ENCODE results near the gene TMEM97. TPM values are rescaled to one million over a fixed set of nuclear protein-coding genes. Genes with fewer than 3 reads are reported as not detected.

Gene TMEM97
- total RNA-seq, 2 donors from 2014 or later = 72.1 to 80.7 TPM

DNA sequence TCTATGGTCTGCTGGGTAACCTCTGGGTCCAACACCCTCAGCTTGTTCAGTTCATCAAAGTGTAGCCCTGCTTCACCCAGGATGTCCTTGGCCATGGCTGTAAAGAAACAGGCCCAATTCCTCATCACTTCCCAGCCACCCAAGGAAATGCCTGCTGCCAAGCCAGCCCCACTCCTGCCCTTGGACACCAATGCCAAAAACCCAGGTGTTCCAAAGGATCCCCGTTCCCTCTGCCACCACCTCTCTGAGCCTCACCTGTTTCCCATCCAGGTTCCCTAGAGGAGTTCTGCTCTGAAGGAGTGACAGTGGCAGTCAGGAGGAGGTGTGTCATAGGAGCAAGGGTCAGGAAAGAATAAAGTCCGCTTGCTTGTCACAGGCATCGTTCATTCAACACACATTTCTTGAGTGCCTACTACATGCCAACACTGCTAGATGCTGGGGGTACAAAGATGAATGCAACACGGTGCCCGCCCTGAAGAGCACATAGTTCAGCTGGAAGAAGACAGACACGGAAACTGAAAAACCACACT is 13.0 kb downstream of the TMEM97 start:
- no peak overlapping the region for H3K27ac Mint-ChIP-seq

DNA sequence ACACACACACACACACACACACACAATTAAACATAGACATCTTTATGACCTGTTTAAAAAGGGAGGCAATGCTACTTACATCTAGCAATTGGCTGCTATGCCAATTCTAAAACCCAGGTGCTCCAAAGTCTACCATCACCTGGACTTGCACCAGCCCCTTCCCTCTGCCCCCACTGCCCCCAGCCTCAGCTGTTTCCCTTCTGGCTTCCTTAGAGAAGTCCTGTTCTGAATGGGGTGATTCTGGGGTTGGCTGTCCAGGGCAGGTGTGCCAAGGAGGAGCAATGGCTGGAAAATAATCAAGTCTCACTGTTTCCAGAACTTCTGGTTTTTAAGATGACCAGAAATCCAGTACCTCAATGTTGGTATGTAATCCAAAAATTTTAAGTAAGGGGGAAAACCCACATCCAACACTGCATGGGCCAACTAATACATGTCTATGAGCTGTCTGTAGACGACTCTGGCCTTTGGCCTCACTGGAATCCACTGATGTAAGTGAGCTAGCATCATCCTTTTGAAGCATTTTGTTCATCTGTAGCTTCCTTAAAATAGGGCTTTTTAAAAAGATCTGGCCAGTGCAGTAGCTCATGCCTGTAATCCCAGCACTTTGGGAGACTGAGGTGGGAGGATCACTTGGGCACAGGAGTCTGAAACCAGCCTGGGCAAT is 14.2 kb downstream of the TMEM97 start:
- Histone ChIP-seq H3K4me3 (ENCODE audit: low read length) (no peak overlapping the region), H3K27me3 (ENCODE audit: control insufficient read depth, insufficient read depth, low read length, poor library complexity, severe bottlenecking) (no peaks in the 10 kb centered on the region), H3K36me3 (ENCODE audit: control insufficient read depth, insufficient read depth, low read length) (peaks cover 13% of the 10 kb centered on the region), H3K27ac (ENCODE audit: low read depth, low read length) (no peak overlapping the region), H3K9me3 (ENCODE audit: control insufficient read depth, low read length) (no peaks in the 10 kb centered on the region), H3K4me1 (ENCODE audit: control insufficient read depth, insufficient read depth, low read length) (peaks cover 7% of the 10 kb centered on the region), H3K9ac (ENCODE audit: extremely low read depth, low read length, poor library complexity, severe bottlenecking) (no peak overlapping the region)
- Mint-ChIP-seq H3K4me1 (peaks cover 23% of the 10 kb centered on the region), H3K36me3 (ENCODE audit: low read depth) (peaks cover 14% of the 10 kb centered on the region), H3K4me3 (peak overlapping the region; percentile 98), H3K27ac (no peak overlapping the region), H3K9me3 (no peaks in the 10 kb centered on the region), H3K27me3 (ENCODE audit: insufficient read depth) (peaks cover 1% of the 10 kb centered on the region)
- peak; percentile 35 for DNase-seq
- TF ChIP-seq, protein P1, sequence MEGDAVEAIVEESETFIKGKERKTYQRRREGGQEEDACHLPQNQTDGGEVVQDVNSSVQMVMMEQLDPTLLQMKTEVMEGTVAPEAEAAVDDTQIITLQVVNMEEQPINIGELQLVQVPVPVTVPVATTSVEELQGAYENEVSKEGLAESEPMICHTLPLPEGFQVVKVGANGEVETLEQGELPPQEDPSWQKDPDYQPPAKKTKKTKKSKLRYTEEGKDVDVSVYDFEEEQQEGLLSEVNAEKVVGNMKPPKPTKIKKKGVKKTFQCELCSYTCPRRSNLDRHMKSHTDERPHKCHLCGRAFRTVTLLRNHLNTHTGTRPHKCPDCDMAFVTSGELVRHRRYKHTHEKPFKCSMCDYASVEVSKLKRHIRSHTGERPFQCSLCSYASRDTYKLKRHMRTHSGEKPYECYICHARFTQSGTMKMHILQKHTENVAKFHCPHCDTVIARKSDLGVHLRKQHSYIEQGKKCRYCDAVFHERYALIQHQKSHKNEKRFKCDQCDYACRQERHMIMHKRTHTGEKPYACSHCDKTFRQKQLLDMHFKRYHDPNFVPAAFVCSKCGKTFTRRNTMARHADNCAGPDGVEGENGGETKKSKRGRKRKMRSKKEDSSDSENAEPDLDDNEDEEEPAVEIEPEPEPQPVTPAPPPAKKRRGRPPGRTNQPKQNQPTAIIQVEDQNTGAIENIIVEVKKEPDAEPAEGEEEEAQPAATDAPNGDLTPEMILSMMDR (conservative IDR thresholded peaks at IDR 0.05) = no peak
- 78 to 100% methylated on average over 1 of the region's 1 CpG for WGBS, 2 experiments (ENCODE audit: insufficient coverage in 1 of 2, insufficient read length in 1 of 2)

More for the DNA sequence above, 13.0 kb downstream of the TMEM97 start:
- Histone ChIP-seq H3K4me1 (ENCODE audit: control insufficient read depth, insufficient read depth, low read length) (peaks cover 7% of the 10 kb centered on the region), H3K4me3 (ENCODE audit: low read length) (no peak overlapping the region), H3K27ac (ENCODE audit: low read depth, low read length) (no peak overlapping the region), H3K9ac (ENCODE audit: extremely low read depth, low read length, poor library complexity, severe bottlenecking) (no peak overlapping the region), H3K27me3 (ENCODE audit: control insufficient read depth, insufficient read depth, low read length, poor library complexity, severe bottlenecking) (no peaks in the 10 kb centered on the region), H3K9me3 (ENCODE audit: control insufficient read depth, low read length) (no peaks in the 10 kb centered on the region), H3K36me3 (ENCODE audit: control insufficient read depth, insufficient read depth, low read length) (peaks cover 26% of the 10 kb centered on the region)
- Mint-ChIP-seq H3K36me3 (ENCODE audit: low read depth) (peaks cover 24% of the 10 kb centered on the region), H3K4me1 (peaks cover 18% of the 10 kb centered on the region), H3K9me3 (no peaks in the 10 kb centered on the region), H3K27me3 (ENCODE audit: insufficient read depth) (peaks cover 1% of the 10 kb centered on the region), H3K4me3 (no peak overlapping the region)
- TF ChIP-seq, protein P1 (conservative IDR thresholded peaks at IDR 0.05) = no peak
- 90 to 91% methylated on average over 6 of the region's 6 CpGs for WGBS, 2 experiments (ENCODE audit: insufficient coverage in 1 of 2, insufficient read length in 1 of 2)
- DNase-seq = peak; percentile 49

DNA sequence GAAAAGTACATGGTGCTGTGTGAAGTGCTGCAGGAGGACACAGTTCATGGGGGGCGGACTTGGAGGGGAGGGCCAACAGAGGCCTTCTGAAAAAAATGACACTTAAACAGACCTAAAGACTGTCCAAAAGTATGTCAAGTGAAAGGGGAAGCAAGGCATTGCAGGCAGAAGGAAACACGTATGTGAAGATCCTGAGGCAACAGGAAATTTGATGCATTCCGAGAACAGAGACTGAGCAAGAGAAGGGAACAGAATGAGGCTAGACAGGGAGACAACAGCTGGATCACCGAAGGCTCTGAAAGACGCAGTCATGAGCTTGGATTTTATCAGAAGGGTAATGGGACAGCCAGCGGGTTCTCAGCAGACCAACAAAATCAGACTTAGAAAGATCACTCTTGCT is 15.2 kb downstream of the TMEM97 start:
- H3K27ac Mint-ChIP-seq = peak overlapping the region; percentile 76
- Histone ChIP-seq H3K36me3 (ENCODE audit: control insufficient read depth, insufficient read depth, low read length) (peaks cover 7% of the 10 kb centered on the region), H3K4me1 (ENCODE audit: control insufficient read depth, insufficient read depth, low read length) (peaks cover 7% of the 10 kb centered on the region), H3K27me3 (ENCODE audit: control insufficient read depth, insufficient read depth, low read length, poor library complexity, severe bottlenecking) (no peaks in the 10 kb centered on the region), H3K9me3 (ENCODE audit: control insufficient read depth, low read length) (no peaks in the 10 kb centered on the region), H3K4me3 (ENCODE audit: low read length) (peak overlapping the region; percentile 93), H3K9ac (ENCODE audit: extremely low read depth, low read length, poor library complexity, severe bottlenecking) (peak overlapping the region; percentile 88), H3K27ac (ENCODE audit: low read depth, low read length) (no peak overlapping the region)
- WGBS, 2 experiments (ENCODE audit: insufficient coverage in 1 of 2, insufficient read length in 1 of 2) = 86 to 87% methylated on average over 5 to 6 of the region's 6 CpGs
- TF ChIP-seq, protein P1 (conservative IDR thresholded peaks at IDR 0.05) = no peak
- peaks cover 6% of the 10 kb centered on the region for H3K36me3 Mint-ChIP-seq (ENCODE audit: low read depth)
- H3K4me1 Mint-ChIP-seq = peaks cover 27% of the 10 kb centered on the region
- H3K27me3 Mint-ChIP-seq (ENCODE audit: insufficient read depth) = peaks cover 1% of the 10 kb centered on the region
- no peak for DNase-seq
- H3K9me3 Mint-ChIP-seq = no peaks in the 10 kb centered on the region
- peak overlapping the region; percentile 98 for H3K4me3 Mint-ChIP-seq
